Uterus (tissue), 4 donors: ENCODE data around the gene ATCAY. TPM values are rescaled to one million over a fixed set of nuclear protein-coding genes. Genes with fewer than 3 reads are reported as not detected.
"Not testable (repeated sequence)": the region's sequence is repeated elsewhere in the genome, so short reads cannot be mapped to it uniquely, and the experiment has no call there.

Source experiments
- DNase-seq, 2 donors: peaks; one replicate each; pipeline ENCODE4 v3.0.0-alpha.2; 2019 to 2020
- H3K27ac ChIP-seq, 2 donors: fragments of 200-600 bp; sonication (generic); 1 replicate in 1 of 2; 2 replicates in 1 of 2; pipeline ENCODE4 v1.5.1; 2016 to 2018
- H3K27me3 ChIP-seq, 2 donors: fragments of 200-600 bp; sonication (generic); one replicate each; pipeline ENCODE4 v1.5.1; 2018 to 2019; ENCODE audit warnings: control low read depth in 1 of 2
- H3K36me3 ChIP-seq, 2 donors: fragments of 200-600 bp; sonication (generic); one replicate each; pipeline ENCODE4 v1.5.1; 2019; ENCODE audit warnings: control low read depth in 1 of 2
- H3K4me1 ChIP-seq, 2 donors: fragments of 200-600 bp; sonication (generic); one replicate each; pipeline ENCODE4 v1.5.1; 2018 to 2019; ENCODE audit warnings: control low read depth in 1 of 2
- H3K4me3 ChIP-seq, 2 donors: fragments of 200-600 bp; sonication (generic); 1 replicate in 1 of 2; 2 replicates in 1 of 2; pipeline ENCODE4 v1.5.1; 2018 to 2019; ENCODE audit warnings: mild to moderate bottlenecking in 1 of 2
- H3K9me3 ChIP-seq, 2 donors: fragments of 200-600 bp; sonication (generic); one replicate each; pipeline ENCODE4 v1.5.1; 2019; ENCODE audit warnings: control low read depth in 1 of 2
- CTCF ChIP-seq, 4 experiments: fragments of 200-600 bp in 2 of 4; fragments of 450-650 bp in 2 of 4; sonication (generic) in 2 of 4; IDR thresholded peaks; one replicate each; pipeline ENCODE4 v1.5.1; 2016 to 2019; ENCODE audit warnings: antibody characterized with exemption in 4 of 4, mild to moderate bottlenecking in 2 of 4, moderate library complexity in 1 of 4
- POLR2A ChIP-seq, 2 donors: fragments of 450-650 bp; IDR thresholded peaks; one replicate each; pipeline ENCODE4 v1.6.1; 2016; ENCODE audit warnings: antibody characterized with exemption in 2 of 2, mild to moderate bottlenecking in 1 of 2, moderate library complexity in 1 of 2
- intact Hi-C: fragments of 100-400 bp; cut with DNase I; formaldehyde crosslinking; loops from one replicate; pipeline ENCODE4 v1.15.1; 2023; ENCODE audit warnings: low total_unique reads
- total RNA-seq, 4 donors: library from RNA; depleted of rRNA in 3 of 4; stranded (reverse); fragments of >200 nt in 3 of 4; gene quantifications; one replicate each; pipeline versions ENCODE4 v1.1.0 to v1.2.4, GENCODE V29; 2014 to 2023
- donor health status: DM: yes; HTN: yes; CAD: no.

ATCAY gene
- total RNA-seq, 4 donors from 2014 or later: 0.97 TPM; not detected in 3

GRCh38 chr19:3890591-3890990, 10.1 kb downstream of the ATCAY start:
- DNase-seq: no peak
- H3K27me3 ChIP-seq: no peaks in the 10 kb centered on the region
- no peak overlapping the region for H3K4me3 ChIP-seq
- no peaks in the 10 kb centered on the region for H3K36me3 ChIP-seq
- intact Hi-C loops: no loop called here
- no peaks in the 10 kb centered on the region for H3K4me1 ChIP-seq
- no peaks in the 10 kb centered on the region for H3K9me3 ChIP-seq
- no peak for TF ChIP-seq CTCF (IDR thresholded peaks at IDR 0.05)
- TF ChIP-seq POLR2A (IDR thresholded peaks at IDR 0.05): no peak
- H3K27ac ChIP-seq: no peak overlapping the region

GRCh38 chr19:3893509-3894179, 13.2 kb downstream of the ATCAY start:
- no peaks in the 10 kb centered on the region for H3K27me3 ChIP-seq
- intact Hi-C loops: no loop called here
- H3K9me3 ChIP-seq: peaks cover 0 to 8% of the 10 kb centered on the region in 2 donors
- no peaks in the 10 kb centered on the region for H3K36me3 ChIP-seq
- H3K4me1 ChIP-seq: no peaks in the 10 kb centered on the region
- no peak for DNase-seq
- no peak overlapping the region for H3K27ac ChIP-seq
- TF ChIP-seq CTCF (IDR thresholded peaks at IDR 0.05): no peak
- no peak for TF ChIP-seq POLR2A (IDR thresholded peaks at IDR 0.05)
- H3K4me3 ChIP-seq: no peak overlapping the region

- DNase-seq, H3K4me3 ChIP-seq, H3K9me3 ChIP-seq, intact Hi-C loops, H3K36me3 ChIP-seq, H3K27me3 ChIP-seq, H3K4me1 ChIP-seq, H3K27ac ChIP-seq: not testable (repeated sequence)
Observed at GRCh38 chr19:3894959-3895358, 14.5 kb downstream of the ATCAY start.

- H3K4me1 ChIP-seq: no peaks in the 10 kb centered on the region
- no peaks in the 10 kb centered on the region for H3K27me3 ChIP-seq
- H3K9me3 ChIP-seq: peaks cover 0 to 8% of the 10 kb centered on the region in 2 donors
- H3K36me3 ChIP-seq: no peaks in the 10 kb centered on the region
- intact Hi-C loops: no loop called here
- no peak for TF ChIP-seq CTCF (IDR thresholded peaks at IDR 0.05)
- TF ChIP-seq POLR2A (IDR thresholded peaks at IDR 0.05): no peak
- H3K4me3 ChIP-seq: no peak overlapping the region
- DNase-seq: no peak
- H3K27ac ChIP-seq: no peak overlapping the region
Observed at GRCh38 chr19:3895788-3896187, 15.3 kb downstream of the ATCAY start.

GRCh38 chr19:3897936-3898335, 17.5 kb downstream of the ATCAY start:
- no peak for DNase-seq
- no peaks in the 10 kb centered on the region for H3K36me3 ChIP-seq
- TF ChIP-seq POLR2A (IDR thresholded peaks at IDR 0.05) (no peak), CTCF (IDR thresholded peaks at IDR 0.05) (no peak)
- H3K27me3 ChIP-seq: no peaks in the 10 kb centered on the region
- intact Hi-C loops: no loop called here
- no peaks in the 10 kb centered on the region for H3K4me1 ChIP-seq
- no peak overlapping the region for H3K27ac ChIP-seq
- H3K9me3 ChIP-seq: peaks cover 0 to 8% of the 10 kb centered on the region in 2 donors
- no peak overlapping the region for H3K4me3 ChIP-seq

- no peaks in the 10 kb centered on the region for H3K27me3 ChIP-seq
- no peak for TF ChIP-seq POLR2A (IDR thresholded peaks at IDR 0.05)
- TF ChIP-seq CTCF (IDR thresholded peaks at IDR 0.05): no peak
- intact Hi-C loops: no loop called here
- no peak overlapping the region for H3K27ac ChIP-seq
- peaks cover 0 to 8% of the 10 kb centered on the region in 2 donors for H3K9me3 ChIP-seq
- H3K36me3 ChIP-seq: no peaks in the 10 kb centered on the region
- no peaks in the 10 kb centered on the region for H3K4me1 ChIP-seq
- no peak for DNase-seq
- no peak overlapping the region for H3K4me3 ChIP-seq
Observed at GRCh38 chr19:3898426-3898825, 17.9 kb downstream of the ATCAY start.
